KMS-11 (cell line): ENCODE measurements around the gene NKAIN2.

ENCODE experiments used
- H2AFZ ChIP-seq: fragments of 200-600 bp; sonication (generic); 2 replicates; pipeline ENCODE4 v1.6.1; 2016; ENCODE audit warnings: antibody characterized with exemption, mixed run types, low read depth
- H3K27ac ChIP-seq: fragments of 200-600 bp; sonication (generic); 2 replicates; pipeline ENCODE4 v1.6.1; 2016; ENCODE audit warnings: mild to moderate bottlenecking, mixed run types
- H3K27me3 ChIP-seq: fragments of 200-600 bp; sonication (generic); 2 replicates; pipeline ENCODE4 v1.6.1; 2017; ENCODE audit warnings: mild to moderate bottlenecking, low read depth, mixed run types, moderate library complexity; ENCODE audit not compliant: insufficient read depth
- H3K36me3 ChIP-seq: fragments of 200-600 bp; sonication (generic); 2 replicates; pipeline ENCODE4 v1.6.1; 2017; ENCODE audit warnings: mild to moderate bottlenecking, mixed run types; ENCODE audit not compliant: insufficient read depth
- H3K4me1 ChIP-seq: fragments of 200-600 bp; sonication (generic); 2 replicates; pipeline ENCODE4 v1.6.1; 2016; ENCODE audit warnings: mild to moderate bottlenecking, low read depth, mixed run types; ENCODE audit not compliant: poor library complexity, severe bottlenecking
- H3K4me2 ChIP-seq: fragments of 200-600 bp; sonication (generic); 2 replicates; pipeline ENCODE4 v1.7.0; 2016; ENCODE audit warnings: mild to moderate bottlenecking, mixed run types
- H3K4me3 ChIP-seq: fragments of 200-600 bp; sonication (generic); IDR thresholded peaks from 2 replicates; pipeline ENCODE4 v1.6.1; 2017; ENCODE audit warnings: low read depth, low read length, mixed read lengths; ENCODE audit not compliant: insufficient read depth
- H3K79me2 ChIP-seq: fragments of 200-600 bp; sonication (generic); 2 replicates; pipeline ENCODE4 v1.6.1; 2016; ENCODE audit warnings: low read depth, mixed run types; ENCODE audit not compliant: insufficient read depth
- H3K9ac ChIP-seq: fragments of 200-600 bp; sonication (generic); 2 replicates; pipeline ENCODE4 v1.6.1; 2016; ENCODE audit warnings: mild to moderate bottlenecking, mixed run types
- H4K20me1 ChIP-seq: fragments of 200-600 bp; sonication (generic); 2 replicates; pipeline ENCODE4 v1.6.1; 2016; ENCODE audit warnings: mild to moderate bottlenecking, mixed run types; ENCODE audit not compliant: insufficient read depth
- TF ChIP-seq, protein P1 (sequence below): fragments of 200-600 bp; sonication (generic); conservative IDR thresholded peaks from 2 replicates; pipeline ENCODE4 v1.6.1; 2017; ENCODE audit warnings: low read depth, mild to moderate bottlenecking, antibody characterized with exemption, low read length, moderate library complexity, mixed read lengths

The NKAIN2 gene

GRCh38 chr6:123859291-123859690 lies 55.6 kb downstream of the NKAIN2 start:
- H3K4me3 ChIP-seq = no peak overlapping the region
- no peak overlapping the region for H3K27ac ChIP-seq
- H3K4me1 ChIP-seq = no peaks in the 10 kb centered on the region
- no peaks in the 10 kb centered on the region for H3K79me2 ChIP-seq
- no peak overlapping the region for H3K4me2 ChIP-seq
- H2AFZ ChIP-seq = no peak overlapping the region
- H3K9ac ChIP-seq = no peak overlapping the region
- no peaks in the 10 kb centered on the region for H4K20me1 ChIP-seq
- no peaks in the 10 kb centered on the region for H3K36me3 ChIP-seq
- H3K27me3 ChIP-seq = no peaks in the 10 kb centered on the region
- TF ChIP-seq, protein P1, sequence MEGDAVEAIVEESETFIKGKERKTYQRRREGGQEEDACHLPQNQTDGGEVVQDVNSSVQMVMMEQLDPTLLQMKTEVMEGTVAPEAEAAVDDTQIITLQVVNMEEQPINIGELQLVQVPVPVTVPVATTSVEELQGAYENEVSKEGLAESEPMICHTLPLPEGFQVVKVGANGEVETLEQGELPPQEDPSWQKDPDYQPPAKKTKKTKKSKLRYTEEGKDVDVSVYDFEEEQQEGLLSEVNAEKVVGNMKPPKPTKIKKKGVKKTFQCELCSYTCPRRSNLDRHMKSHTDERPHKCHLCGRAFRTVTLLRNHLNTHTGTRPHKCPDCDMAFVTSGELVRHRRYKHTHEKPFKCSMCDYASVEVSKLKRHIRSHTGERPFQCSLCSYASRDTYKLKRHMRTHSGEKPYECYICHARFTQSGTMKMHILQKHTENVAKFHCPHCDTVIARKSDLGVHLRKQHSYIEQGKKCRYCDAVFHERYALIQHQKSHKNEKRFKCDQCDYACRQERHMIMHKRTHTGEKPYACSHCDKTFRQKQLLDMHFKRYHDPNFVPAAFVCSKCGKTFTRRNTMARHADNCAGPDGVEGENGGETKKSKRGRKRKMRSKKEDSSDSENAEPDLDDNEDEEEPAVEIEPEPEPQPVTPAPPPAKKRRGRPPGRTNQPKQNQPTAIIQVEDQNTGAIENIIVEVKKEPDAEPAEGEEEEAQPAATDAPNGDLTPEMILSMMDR = no peak

DNA sequence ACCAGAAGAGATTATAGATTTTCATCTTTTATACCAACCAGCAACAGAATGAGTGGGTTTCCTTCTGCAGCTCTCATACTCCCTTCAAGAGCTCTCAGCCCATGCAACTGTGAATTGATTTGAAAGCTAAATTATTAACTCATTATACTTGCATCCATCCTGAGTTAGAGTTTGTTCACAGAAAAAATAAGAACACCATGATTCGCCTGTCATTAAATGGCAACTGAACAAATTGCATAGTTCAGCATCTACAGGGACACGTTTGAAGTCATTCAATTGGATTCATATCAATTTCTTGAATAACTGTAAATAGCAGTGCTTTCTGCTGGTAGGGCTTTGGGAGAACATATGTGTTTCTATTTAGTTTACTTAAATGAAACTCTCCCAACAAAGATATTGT lies 65.7 kb downstream of the NKAIN2 start:
- H3K27ac ChIP-seq = no peak overlapping the region
- no peak overlapping the region for H2AFZ ChIP-seq
- no peak overlapping the region for H3K4me3 ChIP-seq
- H3K79me2 ChIP-seq = no peaks in the 10 kb centered on the region
- H3K27me3 ChIP-seq = no peaks in the 10 kb centered on the region
- no peaks in the 10 kb centered on the region for H3K36me3 ChIP-seq
- no peaks in the 10 kb centered on the region for H4K20me1 ChIP-seq
- TF ChIP-seq, protein P1 = no peak
- H3K4me1 ChIP-seq = no peaks in the 10 kb centered on the region
- H3K9ac ChIP-seq = no peak overlapping the region
- no peak overlapping the region for H3K4me2 ChIP-seq

DNA sequence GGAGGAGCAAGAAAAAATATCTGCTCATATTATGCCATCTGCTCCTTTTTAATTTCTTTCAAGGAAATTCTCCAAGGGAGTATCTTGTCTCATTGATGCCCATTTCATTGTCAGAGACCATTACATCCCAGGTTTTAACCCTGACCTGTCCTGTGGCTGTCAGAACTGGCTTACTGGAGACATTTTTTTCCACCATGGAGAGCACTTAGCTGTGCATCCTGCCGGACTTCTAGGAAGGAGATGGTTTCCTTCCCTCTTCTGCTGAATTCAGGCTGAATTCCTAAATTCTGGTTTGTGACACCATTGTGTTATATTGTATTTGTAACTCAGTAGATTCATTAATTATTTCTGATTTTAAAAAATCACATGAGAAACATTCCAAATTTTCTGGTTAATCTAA lies 70.3 kb downstream of the NKAIN2 start:
- TF ChIP-seq, protein P1 = no peak

GRCh38 chr6:123875784-123876183 lies 72.1 kb downstream of the NKAIN2 start:
- Histone ChIP-seq H3K79me2 (no peaks in the 10 kb centered on the region), H3K4me1 (no peaks in the 10 kb centered on the region), H3K4me3 (no peak overlapping the region), H3K9ac (no peak overlapping the region), H3K27ac (no peak overlapping the region), H3K4me2 (no peak overlapping the region), H4K20me1 (no peaks in the 10 kb centered on the region), H2AFZ (no peak overlapping the region), H3K36me3 (no peaks in the 10 kb centered on the region), H3K27me3 (no peaks in the 10 kb centered on the region)
- TF ChIP-seq, protein P1 = no peak

More for the DNA sequence above, 70.3 kb downstream of the NKAIN2 start:
- no peaks in the 10 kb centered on the region for H3K79me2 ChIP-seq
- no peak overlapping the region for H3K9ac ChIP-seq
- H3K36me3 ChIP-seq = no peaks in the 10 kb centered on the region
- no peaks in the 10 kb centered on the region for H4K20me1 ChIP-seq
- no peak overlapping the region for H2AFZ ChIP-seq
- no peak overlapping the region for H3K27ac ChIP-seq
- H3K4me2 ChIP-seq = no peak overlapping the region
- H3K4me3 ChIP-seq = no peak overlapping the region
- no peaks in the 10 kb centered on the region for H3K27me3 ChIP-seq
- H3K4me1 ChIP-seq = no peaks in the 10 kb centered on the region
